Activated CD4-positive, alpha-beta T cell treated with anti-CD3 and anti-CD28 coated beads, Interleukin-2, Interleukin-4, amounts not matched to agents 100 ng/mL and 50 ng/mL, durations not matched to agents 16 hours and 8 hours (primary cell): ENCODE measurements around the gene ARSJ.
"Not testable (repeated sequence)": the region's sequence is repeated elsewhere in the genome, so short reads cannot be mapped to it uniquely, and the experiment has no call there.

Experiments used
- DNase-seq: peaks from one replicate; pipeline ENCODE4 v3.0.0-alpha.2; 2020; ENCODE audit warnings: low spot score

ARSJ gene

GRCh38 chr4:113979148-113979904 lies at the start of gene ARSJ:
TSS of gene ARSJ (minus strand) at chr4:113979647. CDS start at chr4:113978834, 813 bp downstream.
- DNase-seq: peak; percentile 2

GRCh38 chr4:114028071-114028470 lies 48.6 kb upstream of the ARSJ start:
- no peak for DNase-seq

GRCh38 chr4:114027596-114027995 lies 48.1 kb upstream of the ARSJ start:
- DNase-seq: no peak

GRCh38 chr4:114026447-114026846 lies 47.0 kb upstream of the ARSJ start:
- no peak for DNase-seq

- no peak for DNase-seq
Measured at GRCh38 chr4:114025176-114025777, 45.8 kb upstream of the ARSJ start.

- DNase-seq: no peak
Measured at GRCh38 chr4:114021451-114021850, 42.0 kb upstream of the ARSJ start.

GRCh38 chr4:114019969-114020358 lies 40.5 kb upstream of the ARSJ start:
- DNase-seq: no peak

GRCh38 chr4:114019276-114019968 lies 40.0 kb upstream of the ARSJ start:
- DNase-seq: no peak

GRCh38 chr4:114017120-114017917 lies 37.9 kb upstream of the ARSJ start:
- DNase-seq: no peak

GRCh38 chr4:114015444-114015899 lies 36.0 kb upstream of the ARSJ start:
- DNase-seq: no peak

- not testable (repeated sequence) for DNase-seq
Measured at GRCh38 chr4:114013201-114013600, 33.8 kb upstream of the ARSJ start.

- no peak for DNase-seq
Measured at GRCh38 chr4:114012749-114013148, 33.3 kb upstream of the ARSJ start.

GRCh38 chr4:114005569-114006442 lies 26.4 kb upstream of the ARSJ start:
- no peak for DNase-seq

GRCh38 chr4:114004483-114005226 lies 25.2 kb upstream of the ARSJ start:
- not testable (repeated sequence) for DNase-seq

- no peak for DNase-seq
Measured at GRCh38 chr4:113998531-113998930, 19.1 kb upstream of the ARSJ start.

- no peak for DNase-seq
Measured at GRCh38 chr4:113998079-113998478, 18.6 kb upstream of the ARSJ start.

GRCh38 chr4:113997206-113997605 lies 17.8 kb upstream of the ARSJ start:
- no peak for DNase-seq

- DNase-seq: no peak
Measured at GRCh38 chr4:113996599-113997177, 17.2 kb upstream of the ARSJ start.

- DNase-seq: no peak
Measured at GRCh38 chr4:113993887-113994286, 14.4 kb upstream of the ARSJ start.

- DNase-seq: no peak
Measured at GRCh38 chr4:113990886-113991285, 11.4 kb upstream of the ARSJ start.
